Stimulated activated CD4-positive, alpha-beta T cell treated with anti-CD3 and anti-CD28 coated beads, Interleukin-1b, Interleukin-23, amount 100 ng/mL, for 24 hours (primary cell): ENCODE results near the gene CPZ.
A peak's percentile ranks its signal among the peaks of the same experiment; 100 is the strongest.

Experiments used
- DNase-seq, 4 experiments: peaks; one replicate each; pipeline ENCODE4 v3.0.0-alpha.2; 2020; ENCODE audit warnings: low read depth in 4 of 4, low spot score in 1 of 4

Gene CPZ

DNA sequence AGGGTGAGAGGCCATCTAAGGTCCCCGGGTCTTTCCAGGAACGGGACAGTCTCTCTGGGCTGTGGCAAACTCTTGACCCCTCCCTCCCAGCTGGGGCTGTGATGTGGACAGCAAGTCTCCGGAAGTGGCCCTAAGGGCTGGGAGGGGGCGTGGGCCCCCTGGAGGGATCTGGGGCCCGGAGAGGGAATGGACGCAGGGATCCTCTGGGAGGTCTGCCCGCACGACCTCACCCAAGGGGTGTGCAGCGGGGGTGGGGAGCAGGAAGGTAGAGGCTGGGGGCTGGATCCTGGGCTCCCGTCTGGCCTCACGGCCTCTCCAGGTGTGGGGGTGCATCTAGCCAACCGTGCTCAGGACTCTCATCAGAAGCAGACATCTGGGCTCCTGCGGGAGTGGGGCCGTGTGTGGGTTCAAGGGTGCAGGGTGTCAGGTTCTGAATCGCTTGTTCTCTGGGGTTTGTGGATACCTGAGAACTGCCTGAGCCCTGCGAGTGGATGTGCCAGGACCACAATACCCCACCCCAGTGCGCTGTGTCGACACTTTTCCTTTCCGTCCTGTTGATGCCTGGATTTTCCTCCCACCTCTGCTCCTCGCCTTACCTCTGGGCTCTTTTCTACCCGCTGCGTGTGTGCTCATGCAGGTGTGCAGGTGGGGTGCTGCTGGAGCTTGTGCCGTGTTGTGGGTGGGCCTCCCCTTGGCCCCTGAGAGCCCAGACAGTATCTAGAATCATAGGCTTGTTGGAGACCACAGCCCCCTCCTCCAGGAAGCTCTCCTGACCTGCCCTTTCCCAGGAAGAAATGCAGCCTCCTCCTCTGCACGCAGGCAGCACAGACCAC is 915 bp downstream of the CPZ start:
- DNase-seq = no peak

DNA sequence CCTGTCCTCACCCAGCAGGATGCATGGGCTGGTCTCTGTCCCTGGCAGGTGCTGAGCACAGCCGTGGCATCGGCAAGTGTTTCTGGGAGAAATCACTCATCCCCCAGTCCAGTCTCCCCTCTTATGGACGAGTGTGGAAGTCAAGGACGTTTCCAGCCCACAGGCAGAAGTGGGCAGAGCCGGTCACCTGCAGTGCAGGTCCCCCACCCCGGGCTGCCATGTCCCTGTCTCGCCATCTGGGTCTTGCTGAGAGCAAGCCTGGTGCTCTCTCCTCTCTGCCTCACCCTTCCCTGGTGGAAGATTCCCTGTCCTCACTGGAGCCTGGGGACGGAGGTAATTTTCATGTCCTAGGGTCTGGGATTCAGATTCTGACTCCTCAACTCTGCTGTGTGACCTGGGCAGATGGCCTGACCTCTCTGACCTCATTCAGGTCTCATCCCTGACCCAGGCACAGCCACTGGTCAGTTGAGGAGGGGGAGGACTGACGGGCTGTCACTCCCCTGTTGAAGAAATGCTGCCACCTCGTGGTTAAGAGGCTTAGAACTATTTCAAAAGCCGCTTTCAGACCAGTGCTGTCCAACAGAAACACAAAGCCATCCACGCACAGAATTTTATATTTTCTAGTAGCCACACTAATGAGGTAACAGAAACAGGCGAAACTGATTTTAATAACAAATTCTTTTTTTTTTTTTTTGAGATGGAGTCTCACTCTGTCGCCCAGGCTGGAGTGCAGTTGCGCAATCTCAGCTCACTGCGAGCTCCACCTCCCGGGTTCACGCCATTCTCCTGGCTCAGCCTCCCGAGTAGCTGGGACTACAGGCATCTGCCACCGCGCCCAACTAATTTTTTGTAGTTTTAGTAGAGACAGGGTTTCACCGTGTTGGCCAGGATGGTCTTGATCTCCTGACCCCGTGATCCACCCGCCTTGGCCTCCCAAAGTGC is 1.8 kb downstream of the CPZ start:
- peak in 1 of 4 experiments; percentile 10 for DNase-seq

- no peak for DNase-seq
Measured at GRCh38 chr4:8595237-8596087, 2.9 kb downstream of the CPZ start.

DNA sequence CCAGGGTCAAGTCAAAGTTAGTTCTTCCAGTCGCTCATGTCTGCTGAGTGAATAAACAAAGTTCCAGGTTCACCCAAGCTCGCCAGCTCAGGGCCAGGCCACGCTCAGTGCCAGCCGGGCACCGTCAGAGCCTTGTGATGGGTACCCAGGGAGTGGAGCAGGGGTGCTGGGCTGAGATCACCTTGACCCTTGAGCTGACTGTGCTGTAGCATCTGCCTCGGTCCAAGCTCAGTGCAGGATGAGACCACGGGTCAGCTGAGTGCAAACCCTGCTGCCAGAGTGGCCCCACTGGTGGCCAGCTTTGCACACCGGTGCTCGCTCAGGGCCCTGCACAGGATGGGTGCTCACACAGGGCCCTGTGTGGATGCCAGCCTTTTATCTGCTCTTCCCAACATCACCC is 4.3 kb downstream of the CPZ start:
- no peak for DNase-seq

DNA sequence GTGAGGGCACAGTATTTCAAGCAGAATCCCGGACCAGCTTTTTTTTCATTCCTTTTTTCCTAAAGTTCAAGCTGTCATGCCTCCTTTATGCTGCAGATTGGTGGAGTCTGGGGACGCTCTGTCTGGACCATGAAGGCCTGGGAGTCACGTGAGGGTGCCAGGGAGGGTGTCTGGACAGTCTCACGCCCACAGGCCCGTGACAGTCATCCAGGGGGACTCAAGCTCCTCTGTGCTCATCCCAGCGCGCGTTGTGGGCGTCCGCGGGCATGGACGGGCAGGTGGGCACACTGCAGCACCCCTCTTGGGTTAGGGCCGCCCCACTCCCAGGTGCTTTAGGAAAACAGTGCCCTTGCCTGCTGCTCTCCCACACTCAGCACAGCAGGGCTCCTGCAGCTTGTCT is 4.8 kb downstream of the CPZ start:
- DNase-seq = no peak

GRCh38 chr4:8597791-8598190 is 5.2 kb downstream of the CPZ start:
- DNase-seq = no peak

DNA sequence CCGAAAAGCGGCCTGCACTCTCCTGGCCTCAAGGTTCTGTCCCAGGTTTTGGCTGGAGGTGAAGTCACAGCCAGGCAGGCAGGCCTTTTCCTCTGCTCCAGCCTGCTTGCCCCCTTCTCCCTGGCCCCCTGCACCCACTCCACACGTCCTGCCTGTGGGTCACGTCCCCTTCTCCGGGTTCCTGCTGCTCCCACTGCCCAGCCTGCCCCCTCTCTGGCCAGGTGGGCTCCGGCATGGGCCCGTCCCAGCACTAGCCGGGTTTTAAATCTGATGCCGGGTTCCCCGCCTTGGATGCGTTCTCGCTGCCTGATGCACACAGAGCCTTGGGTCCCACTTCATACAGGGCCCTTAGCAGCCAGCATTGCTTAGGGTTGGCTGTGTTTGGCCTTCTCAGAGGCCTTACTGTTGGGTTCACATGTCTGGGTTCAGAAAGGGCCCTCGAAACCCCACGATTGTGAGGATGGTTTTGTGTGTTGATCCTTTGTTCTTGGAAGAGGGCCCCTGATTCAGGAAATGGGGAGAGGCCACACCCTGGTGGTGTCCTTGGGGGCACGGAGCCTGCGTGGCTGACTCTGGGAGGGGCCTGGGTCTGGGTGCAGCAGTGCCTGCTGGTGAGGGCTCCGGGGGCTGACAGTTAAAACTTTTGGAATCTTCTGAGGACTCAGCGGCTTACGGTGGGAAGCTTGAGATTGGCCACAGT is 6.0 kb downstream of the CPZ start:
- no peak for DNase-seq

DNA sequence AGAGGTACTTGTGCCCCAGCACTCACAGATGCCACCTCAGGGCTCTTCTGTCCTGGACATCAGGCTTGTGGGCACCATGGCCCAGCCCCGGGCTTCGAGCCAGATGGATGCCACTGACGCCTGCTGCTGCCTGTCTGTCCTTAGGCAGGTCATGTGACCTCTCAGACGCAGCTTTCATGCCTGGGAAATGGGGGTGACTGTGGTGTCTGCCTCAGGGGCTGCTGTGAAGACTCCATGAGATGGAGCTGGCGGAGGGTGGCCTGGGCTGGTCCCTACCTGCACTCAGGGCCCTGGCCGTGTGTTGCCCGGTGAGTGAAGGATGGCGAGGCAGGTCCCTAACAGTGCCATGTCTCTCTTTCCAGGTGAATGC is 6.5 kb downstream of the CPZ start:
- DNase-seq = no peak

DNA sequence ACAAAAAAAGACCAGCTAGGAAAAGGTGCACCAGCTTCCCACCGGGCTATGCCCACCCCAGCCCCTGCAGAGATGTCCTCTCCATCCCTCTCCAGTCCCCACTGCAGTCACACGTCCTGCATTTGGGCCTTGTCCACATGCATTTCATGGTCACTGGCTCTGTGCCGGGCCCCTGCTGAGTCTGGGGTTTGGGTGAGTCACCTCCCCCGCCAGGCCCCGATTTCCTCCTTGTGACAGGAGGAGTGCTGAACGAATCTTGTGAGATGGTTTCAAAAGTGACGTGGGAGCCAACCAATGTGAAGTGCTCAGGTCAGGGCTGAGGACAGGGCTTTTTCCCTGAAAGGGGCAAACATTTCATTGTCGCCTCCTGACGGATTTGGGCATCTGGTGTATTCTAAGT is 7.1 kb downstream of the CPZ start:
- no peak for DNase-seq

GRCh38 chr4:8600266-8600665 is 7.7 kb downstream of the CPZ start:
- DNase-seq = no peak

DNA sequence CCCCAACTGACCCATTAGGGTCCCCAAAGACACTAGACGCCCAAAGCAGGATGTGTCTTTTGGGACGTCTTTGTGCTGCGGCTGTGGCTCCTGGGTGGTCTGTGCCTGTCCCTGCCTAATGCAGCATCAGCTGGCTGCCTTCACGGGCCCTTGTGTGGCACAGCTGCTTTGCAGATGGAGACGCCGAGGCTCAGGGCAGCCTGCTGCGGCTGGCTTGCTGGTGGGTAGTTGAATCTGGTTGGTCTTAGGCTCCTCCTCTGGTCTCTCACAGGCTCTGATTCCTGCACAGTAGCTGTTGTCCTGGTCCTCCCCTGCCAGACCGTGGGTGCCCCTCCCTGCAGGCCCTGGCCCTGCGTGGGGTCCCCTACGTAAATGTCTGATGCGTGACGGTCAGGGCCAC is 8.1 kb downstream of the CPZ start:
- no peak for DNase-seq

GRCh38 chr4:8601086-8601485 is 8.5 kb downstream of the CPZ start:
- DNase-seq = no peak

GRCh38 chr4:8601556-8601955 is 9.0 kb downstream of the CPZ start:
- DNase-seq = no peak

- no peak for DNase-seq
Measured at GRCh38 chr4:8602686-8603430, 10.3 kb downstream of the CPZ start.

GRCh38 chr4:8603931-8604330 is 11.4 kb downstream of the CPZ start:
- no peak for DNase-seq

DNA sequence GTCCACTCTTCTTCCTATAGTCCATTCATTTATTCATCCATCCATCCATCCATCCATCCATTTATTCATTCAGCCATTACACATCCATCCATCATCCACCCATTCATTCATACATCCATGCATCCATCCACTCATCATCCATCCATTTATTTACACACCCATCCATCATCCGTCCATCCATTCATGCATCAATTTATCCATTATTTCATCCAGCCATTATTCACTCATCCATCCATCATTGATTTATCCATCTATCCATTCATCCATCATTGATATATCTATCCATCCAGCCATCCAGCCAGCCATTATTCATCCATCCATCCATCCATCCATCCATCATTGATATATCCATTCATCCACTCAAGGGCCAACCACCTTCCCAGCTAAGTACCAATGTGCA is 12.7 kb downstream of the CPZ start:
- DNase-seq = no peak

GRCh38 chr4:8606476-8606875 is 13.9 kb downstream of the CPZ start:
- DNase-seq = no peak

- no peak for DNase-seq
Measured at GRCh38 chr4:8606966-8607365, 14.4 kb downstream of the CPZ start.

- DNase-seq = peak in 3 of 4 experiments; percentile 21 to 30 (median 23)
Measured at GRCh38 chr4:8607603-8608481, 15.3 kb downstream of the CPZ start.
